ENCODE data around the gene THSD4.

Gene THSD4

GRCh38 chr15:71103102-71103676 lies 12.1 kb upstream of the THSD4 start:
- no peak for DNase-seq

GRCh38 chr15:71104636-71105035 lies 10.6 kb upstream of the THSD4 start:
- no peak for DNase-seq

- DNase-seq = no peak
Observed at GRCh38 chr15:71105444-71105843, 9.8 kb upstream of the THSD4 start.

- no peak for DNase-seq
Observed at GRCh38 chr15:71106802-71107500, 8.3 kb upstream of the THSD4 start.

- no peak for DNase-seq
Observed at GRCh38 chr15:71107501-71107815, 7.8 kb upstream of the THSD4 start.

GRCh38 chr15:71109130-71109529 lies 6.1 kb upstream of the THSD4 start:
- DNase-seq = no peak

GRCh38 chr15:71109905-71110304 lies 5.4 kb upstream of the THSD4 start:
- peak; percentile 29 for DNase-seq

- DNase-seq = no peak
Observed at GRCh38 chr15:71110405-71111180, 4.7 kb upstream of the THSD4 start.

GRCh38 chr15:71111181-71111565 lies 4.1 kb upstream of the THSD4 start:
- DNase-seq = no peak

- DNase-seq = no peak
Observed at GRCh38 chr15:71111950-71112349, 3.3 kb upstream of the THSD4 start.

- DNase-seq = no peak
Observed at GRCh38 chr15:71112429-71112828, 2.8 kb upstream of the THSD4 start.

GRCh38 chr15:71114066-71114680 lies 1.1 kb upstream of the THSD4 start:
- DNase-seq = no peak

- DNase-seq = peak; percentile 65
Observed at GRCh38 chr15:71115567-71116351, 488 bp downstream of the THSD4 start.

- peak; percentile 30 for DNase-seq
Observed at GRCh38 chr15:71116366-71116765, 1.1 kb downstream of the THSD4 start.

GRCh38 chr15:71116942-71117341 lies 1.7 kb downstream of the THSD4 start:
- no peak for DNase-seq

- DNase-seq = no peak
Observed at GRCh38 chr15:71117714-71118305, 2.5 kb downstream of the THSD4 start.

- DNase-seq = no peak
Observed at GRCh38 chr15:71118345-71118744, 3.1 kb downstream of the THSD4 start.

GRCh38 chr15:71118881-71119632 lies 3.8 kb downstream of the THSD4 start:
- no peak for DNase-seq

- DNase-seq = no peak
Observed at GRCh38 chr15:71120428-71120944, 5.2 kb downstream of the THSD4 start.

GRCh38 chr15:71121442-71121841 lies 6.2 kb downstream of the THSD4 start:
- DNase-seq = no peak

GRCh38 chr15:71124937-71125790 lies 9.9 kb downstream of the THSD4 start:
- DNase-seq = no peak
